Measurements from ENCODE around the gene SMIM1. TPM values are rescaled to one million over a fixed set of nuclear protein-coding genes. Genes with fewer than 3 reads are reported as not detected.

Gene SMIM1
- total and polyA plus RNA-seq, 9 of the 15 experiments (the other 6 are each of a cell fraction or from before 2014, with no cell fraction given) = 2.3 to 125 (median 24.3) TPM

DNA sequence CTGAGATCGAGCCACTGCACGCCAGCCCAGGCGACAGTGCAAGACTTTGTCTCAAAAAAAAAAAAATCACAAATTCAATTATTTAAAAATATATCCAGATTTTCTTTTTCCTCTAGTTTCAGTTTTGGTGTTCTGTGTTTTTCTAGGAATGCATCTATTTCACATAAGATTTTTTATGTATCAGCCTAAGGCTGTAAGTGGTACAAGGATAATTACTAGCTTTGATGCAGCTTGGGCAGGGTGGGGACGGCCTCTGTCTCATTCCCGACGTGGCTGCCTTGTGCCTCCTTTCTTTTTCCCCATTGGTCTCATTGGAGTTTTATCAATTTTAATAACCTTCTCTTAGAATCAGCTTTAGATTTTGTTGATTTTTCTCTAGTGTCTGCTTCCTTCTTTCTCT lies 13.4 kb upstream of the SMIM1 start:
- H3K4me1 ChIP-seq (replicated peaks in 1 of 2; ENCODE audit: control insufficient read depth in 2 of 2, insufficient read depth in 2 of 2, low read length in 2 of 2) = peaks cover 11 to 53% of the 10 kb centered on the region in 2 experiments; a peak in 4 of 5 replicates
- WGBS (ENCODE audit: insufficient coverage, low coverage, missing lambda C conversion rate) = 47% methylated on average over 6 of the region's 6 CpGs
- H3K4me2 ChIP-seq (ENCODE audit: insufficient read depth, low read length) = no peak overlapping the region
- H4K20me1 ChIP-seq (replicated peaks; ENCODE audit: control insufficient read depth, insufficient read depth, low read length) = no peaks in the 10 kb centered on the region
- ATAC-seq = no peak
- ChIA-PET CTCF (ENCODE audit: low intra/inter-chr PET ratio) (no interaction called here), POLR2A (interaction anchor here (0.6 to 3.7 kb wide), 7 partner anchors 10 to 327 kb away, joined by 3 to 14 read pairs (median 3); no protein-coding TSS in a partner anchor)
- H3K9me3 ChIP-seq (replicated peaks; ENCODE audit: control insufficient read depth, insufficient read depth, low read depth, low read length) = no peaks in the 10 kb centered on the region
- peaks cover 10 to 47% of the 10 kb centered on the region in 2 experiments; a peak in 4 of 5 replicates for H3K27me3 ChIP-seq (ENCODE audit: control insufficient read depth in 2 of 2, insufficient read depth in 2 of 2, low read length in 2 of 2)
- H3K27ac ChIP-seq (ENCODE audit: extremely low read depth, low read depth, low read length) = no peak overlapping the region
- no peak overlapping the region for H2AFZ ChIP-seq (ENCODE audit: low read depth, low read length)
- H3K36me3 ChIP-seq (ENCODE audit: control insufficient read depth, insufficient read depth, low read length) = no peaks in the 10 kb centered on the region
- intact Hi-C loops (cut with micrococcal nuclease) = no loop called here
- H3K9ac ChIP-seq (ENCODE audit: insufficient read depth in 1 of 2, low read depth in 2 of 2, low read length in 2 of 2) = no peak overlapping the region
- no peaks in the 10 kb centered on the region for H3K9me1 ChIP-seq (ENCODE audit: control insufficient read depth, insufficient read depth, low read length)
- no peak for FAIRE-seq
- DNase-seq (ENCODE audit: extremely low read depth in 1 of 4, low spot score in 3 of 4) = no peak
- in situ Hi-C loops (cut with MboI) = no loop called here
- no TSS peak for BruUV-seq (replicated peaks)
- TF ChIP-seq TCF7 (IDR thresholded peaks at IDR 0.05; ENCODE audit: borderline replicate concordance) (no peak), PRPF4 (IDR thresholded peaks at IDR 0.05; ENCODE audit: insufficient read depth, low read depth, low read length, poor library complexity, severe bottlenecking) (no peak), NCOA2 (IDR thresholded peaks at IDR 0.05; ENCODE audit: partially characterized antibody in 2 of 2) (no peak)
- TF ChIP-seq, protein P1, sequence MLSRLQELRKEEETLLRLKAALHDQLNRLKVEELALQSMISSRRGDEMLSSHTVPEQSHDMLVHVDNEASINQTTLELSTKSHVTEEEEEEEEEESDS (CRISPR knock-in tag; IDR thresholded peaks at IDR 0.05) = no peak
- TF ChIP-seq, protein P2, sequence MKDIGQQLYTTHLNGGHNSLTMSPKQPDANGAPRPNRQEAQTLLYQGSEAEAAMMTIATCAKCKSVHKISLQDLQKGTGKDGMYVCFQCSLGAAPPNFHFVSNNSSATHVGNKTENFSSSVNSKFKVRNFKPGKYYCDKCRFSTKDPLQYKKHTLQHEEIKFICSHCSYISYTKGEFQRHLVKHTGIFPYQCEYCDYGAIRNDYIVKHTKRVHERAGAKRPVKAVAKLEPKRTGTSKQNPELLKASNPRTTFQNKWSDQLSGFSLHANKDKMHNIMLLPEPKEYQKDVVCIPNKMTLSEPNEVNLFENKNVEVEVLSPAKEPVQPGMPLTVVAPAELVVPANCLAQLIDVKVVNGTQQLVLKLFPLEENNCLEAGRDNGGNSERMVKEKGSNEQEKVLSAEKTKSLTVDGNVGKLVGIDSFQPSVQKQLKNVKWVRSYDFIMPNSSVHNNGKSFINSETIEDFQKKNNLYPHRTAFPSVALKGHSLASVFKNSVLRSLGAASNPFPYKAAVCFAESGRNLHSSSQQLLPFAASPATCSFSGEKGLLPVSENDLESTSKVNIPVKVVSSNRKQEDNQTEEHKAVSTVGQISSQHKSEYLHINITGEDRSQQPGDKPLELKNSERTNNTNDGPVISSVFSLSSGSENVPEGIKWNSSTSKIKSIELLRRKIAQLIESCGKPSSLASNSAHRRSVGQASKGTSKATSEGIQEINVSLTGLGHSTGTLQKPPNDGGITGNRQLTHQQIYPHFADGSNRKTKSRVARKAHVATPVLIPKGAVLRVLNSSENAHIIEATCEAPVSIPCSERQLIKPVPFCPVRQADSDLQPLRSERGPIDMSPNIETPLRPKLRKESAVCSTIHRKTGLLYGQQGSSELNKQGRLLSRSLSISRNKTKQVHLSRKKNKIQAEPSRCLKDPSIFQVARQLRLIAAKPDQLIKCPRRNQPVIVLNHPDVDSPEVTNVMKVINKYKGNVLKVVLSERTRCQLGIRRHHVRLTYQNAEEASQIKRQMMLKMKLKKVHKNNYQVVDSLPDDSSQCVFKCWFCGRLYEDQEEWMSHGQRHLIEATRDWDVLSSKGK (CRISPR knock-in tag; IDR thresholded peaks at IDR 0.05) = no peak
- H3K4me3 ChIP-seq = no peak overlapping the region
- H3K79me2 ChIP-seq (ENCODE audit: control insufficient read depth, insufficient read depth, low read length) = no peaks in the 10 kb centered on the region
